T-helper 1 cell treated with Interleukin-12 subunit alpha and Interleukin-12 subunit beta and Interleukin-4 antibody, amounts not matched to agents 30 μg/mL and 1 μg/mL, for 36 hours (primary cell): Measurements from ENCODE around the gene RIPPLY3.
"Not testable (repeated sequence)": the region's sequence is repeated elsewhere in the genome, so short reads cannot be mapped to it uniquely, and the experiment has no call there.

Experiments
- H3K27ac Mint-ChIP-seq: one replicate; pipeline ENCODE4 v1.8.0; 2021; ENCODE audit warnings: mild to moderate bottlenecking, mixed read lengths
- H3K27me3 Mint-ChIP-seq: one replicate; pipeline ENCODE4 v1.8.0; 2021; ENCODE audit warnings: low read depth, mixed read lengths
- H3K36me3 Mint-ChIP-seq: one replicate; pipeline ENCODE4 v1.8.0; 2021; ENCODE audit warnings: low read depth, mixed read lengths
- H3K4me1 Mint-ChIP-seq: one replicate; pipeline ENCODE4 v1.8.0; 2021; ENCODE audit warnings: low read depth, mixed read lengths
- H3K4me3 Mint-ChIP-seq: one replicate; pipeline ENCODE4 v1.8.0; 2021; ENCODE audit warnings: mild to moderate bottlenecking, moderate library complexity, mixed read lengths
- H3K9me3 Mint-ChIP-seq: one replicate; pipeline ENCODE4 v1.8.0; 2021; ENCODE audit warnings: mixed read lengths

RIPPLY3 gene

DNA sequence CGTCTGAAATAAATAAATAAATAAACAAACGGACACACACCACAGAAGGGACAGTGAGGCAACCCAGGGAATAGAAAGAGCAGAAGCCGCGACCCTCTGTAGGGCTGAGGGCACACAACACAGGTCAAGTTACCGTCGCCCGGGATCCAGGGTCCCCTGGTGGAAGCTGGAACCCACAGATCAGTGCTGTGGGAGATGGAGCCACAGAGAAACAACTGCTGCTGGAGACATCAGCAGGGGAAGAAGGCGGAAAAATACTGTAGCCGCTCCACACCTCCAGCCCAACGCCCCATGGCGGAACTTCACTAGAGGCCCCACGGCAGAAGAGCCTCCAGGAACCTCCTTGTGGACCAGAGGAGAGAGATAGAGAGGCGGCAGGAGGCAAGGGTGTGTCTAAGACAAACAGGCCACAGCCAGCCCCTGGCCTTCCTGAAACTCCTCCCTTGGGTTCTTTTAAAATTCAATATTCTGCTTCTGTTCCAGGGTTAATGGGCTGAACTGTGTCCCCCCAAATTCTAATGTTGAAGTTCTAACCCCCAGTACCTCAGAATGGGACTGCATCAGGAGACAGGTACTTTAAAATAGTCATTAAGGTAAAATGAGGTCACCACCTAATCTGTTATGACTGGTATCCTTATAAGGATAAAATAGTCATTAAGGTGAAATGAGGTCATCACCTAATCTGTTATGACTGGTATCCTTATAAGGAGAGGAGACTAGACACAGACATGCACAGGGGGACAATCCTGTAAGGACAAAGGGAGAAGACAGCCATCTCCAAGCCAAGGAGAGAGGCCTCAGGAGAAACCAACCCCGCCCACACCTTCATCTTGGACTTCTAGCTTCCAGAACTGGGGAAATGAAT is 32.3 kb upstream of the RIPPLY3 start:
- no peak overlapping the region for H3K27ac Mint-ChIP-seq

DNA sequence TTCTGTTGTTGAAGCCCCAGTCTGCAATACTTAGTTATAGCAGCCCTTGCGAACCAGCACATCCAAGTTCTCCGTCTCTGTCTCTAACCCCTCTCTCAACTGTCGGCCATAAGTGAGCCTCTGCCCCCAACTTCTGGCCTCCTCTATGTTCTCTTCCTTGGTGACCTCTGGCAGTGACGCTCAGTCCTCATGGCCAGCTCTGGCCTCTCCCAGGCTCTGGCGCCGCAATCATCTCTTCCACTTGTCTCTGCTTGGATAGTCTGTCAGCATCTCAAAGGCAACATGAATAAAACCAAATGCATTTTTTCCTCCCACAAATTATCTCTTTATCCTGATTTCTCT is 31.7 kb upstream of the RIPPLY3 start:
- Mint-ChIP-seq H3K9me3 (no peaks in the 10 kb centered on the region), H3K4me3 (no peak overlapping the region), H3K27ac (no peak overlapping the region), H3K36me3 (no peaks in the 10 kb centered on the region), H3K27me3 (peaks cover 4% of the 10 kb centered on the region), H3K4me1 (peaks cover 10% of the 10 kb centered on the region)

More for the DNA sequence above, 32.3 kb upstream of the RIPPLY3 start:
- no peak overlapping the region for H3K4me3 Mint-ChIP-seq
- H3K27me3 Mint-ChIP-seq, result peaks cover under 1% of the 10 kb centered on the region
- H3K36me3 Mint-ChIP-seq, result no peaks in the 10 kb centered on the region
- H3K4me1 Mint-ChIP-seq, result peaks cover 10% of the 10 kb centered on the region
- no peaks in the 10 kb centered on the region for H3K9me3 Mint-ChIP-seq

GRCh38 chr21:36976228-36976861 is 30.2 kb upstream of the RIPPLY3 start:
- Mint-ChIP-seq H3K36me3 (no peaks in the 10 kb centered on the region), H3K4me3 (no peak overlapping the region), H3K4me1 (peaks cover 17% of the 10 kb centered on the region), H3K27me3 (peaks cover 8% of the 10 kb centered on the region), H3K9me3 (no peaks in the 10 kb centered on the region), H3K27ac (no peak overlapping the region)

DNA sequence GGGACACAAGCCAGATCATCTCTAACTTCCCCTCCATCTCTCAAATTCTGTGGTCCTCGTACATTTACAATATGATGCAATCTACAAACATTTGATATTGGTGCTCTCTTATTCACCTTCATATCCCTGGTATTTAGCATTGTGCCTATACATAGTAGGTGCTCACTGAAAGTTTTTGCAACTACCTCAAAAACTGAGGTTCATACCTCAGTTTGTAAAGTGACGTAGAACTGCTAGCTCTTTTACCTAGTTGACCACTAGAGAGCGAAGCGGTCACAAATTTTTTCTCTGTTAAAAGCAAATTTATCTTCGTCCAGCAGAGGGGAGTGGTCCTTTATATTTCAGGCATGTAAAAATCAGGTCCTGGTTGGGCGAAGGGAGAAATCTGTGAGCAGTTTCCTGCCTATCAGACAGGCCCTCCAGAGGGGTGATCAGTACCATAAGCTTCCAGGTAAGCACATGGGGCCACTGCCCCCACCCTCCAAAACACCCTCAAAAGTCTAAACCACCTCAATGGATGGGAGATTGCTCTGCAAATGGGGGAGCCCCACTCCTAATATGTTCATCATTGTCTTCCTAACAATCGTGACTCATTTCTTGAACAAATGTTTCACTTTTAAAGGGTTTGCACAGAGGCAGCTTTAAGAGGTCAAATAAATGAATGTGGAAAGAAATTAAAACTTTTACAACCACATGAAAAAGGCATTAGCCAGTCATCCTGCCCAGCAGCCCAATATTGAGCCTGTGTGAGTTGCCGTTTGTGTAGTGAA is 29.4 kb upstream of the RIPPLY3 start:
- Mint-ChIP-seq H3K36me3 (no peaks in the 10 kb centered on the region), H3K9me3 (no peaks in the 10 kb centered on the region), H3K4me3 (no peak overlapping the region), H3K27me3 (peaks cover 13% of the 10 kb centered on the region), H3K4me1 (peaks cover 17% of the 10 kb centered on the region), H3K27ac (no peak overlapping the region)

DNA sequence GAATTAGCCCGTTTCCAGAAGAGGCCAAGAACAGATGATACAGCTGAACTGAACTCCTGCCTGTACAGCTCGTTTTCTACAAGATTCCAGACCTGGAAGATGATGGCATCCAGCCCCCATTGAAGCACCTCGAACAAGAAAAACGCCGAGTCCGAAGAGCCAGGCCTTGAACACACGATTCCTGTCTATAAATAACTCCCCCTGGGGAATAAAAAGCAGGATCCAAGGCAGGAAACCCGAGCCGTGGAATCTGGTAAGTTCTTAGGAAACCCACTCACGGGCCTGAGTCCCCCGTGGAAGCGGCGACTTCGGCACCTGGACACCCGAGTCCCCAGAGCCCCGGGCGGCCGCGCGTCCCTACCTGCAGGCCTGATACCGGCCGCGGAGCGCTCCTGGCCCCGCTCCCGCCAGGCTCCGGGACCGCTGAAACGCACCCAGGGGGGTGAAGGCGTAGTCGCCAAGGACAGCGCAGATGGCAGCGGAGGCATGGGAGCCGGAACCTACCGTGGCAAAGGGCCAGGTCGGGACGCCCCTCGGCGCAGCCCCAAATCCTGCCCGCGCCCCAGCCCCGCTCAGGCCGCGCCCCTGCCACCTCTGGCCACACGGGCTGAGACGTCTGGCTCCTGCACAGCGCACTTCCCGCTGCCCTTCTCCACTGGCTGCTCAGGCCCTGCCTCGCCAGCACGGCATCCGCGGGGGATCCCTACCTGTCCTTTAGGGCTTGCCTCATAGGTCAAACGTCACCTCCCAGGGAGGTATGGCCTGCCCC is 26.0 kb upstream of the RIPPLY3 start:
- peaks cover 19% of the 10 kb centered on the region for H3K4me1 Mint-ChIP-seq
- H3K9me3 Mint-ChIP-seq, result no peaks in the 10 kb centered on the region
- H3K27me3 Mint-ChIP-seq, result peaks cover 14% of the 10 kb centered on the region
- H3K4me3 Mint-ChIP-seq, result peak overlapping the region; percentile 61
- peak overlapping the region; percentile 49 for H3K27ac Mint-ChIP-seq
- no peaks in the 10 kb centered on the region for H3K36me3 Mint-ChIP-seq

GRCh38 chr21:36981049-36981391 is 25.5 kb upstream of the RIPPLY3 start:
- Mint-ChIP-seq H3K27ac (peak overlapping the region; percentile 49), H3K9me3 (no peaks in the 10 kb centered on the region), H3K4me1 (peaks cover 24% of the 10 kb centered on the region), H3K36me3 (no peaks in the 10 kb centered on the region), H3K4me3 (peak overlapping the region; percentile 61), H3K27me3 (peaks cover 14% of the 10 kb centered on the region)

DNA sequence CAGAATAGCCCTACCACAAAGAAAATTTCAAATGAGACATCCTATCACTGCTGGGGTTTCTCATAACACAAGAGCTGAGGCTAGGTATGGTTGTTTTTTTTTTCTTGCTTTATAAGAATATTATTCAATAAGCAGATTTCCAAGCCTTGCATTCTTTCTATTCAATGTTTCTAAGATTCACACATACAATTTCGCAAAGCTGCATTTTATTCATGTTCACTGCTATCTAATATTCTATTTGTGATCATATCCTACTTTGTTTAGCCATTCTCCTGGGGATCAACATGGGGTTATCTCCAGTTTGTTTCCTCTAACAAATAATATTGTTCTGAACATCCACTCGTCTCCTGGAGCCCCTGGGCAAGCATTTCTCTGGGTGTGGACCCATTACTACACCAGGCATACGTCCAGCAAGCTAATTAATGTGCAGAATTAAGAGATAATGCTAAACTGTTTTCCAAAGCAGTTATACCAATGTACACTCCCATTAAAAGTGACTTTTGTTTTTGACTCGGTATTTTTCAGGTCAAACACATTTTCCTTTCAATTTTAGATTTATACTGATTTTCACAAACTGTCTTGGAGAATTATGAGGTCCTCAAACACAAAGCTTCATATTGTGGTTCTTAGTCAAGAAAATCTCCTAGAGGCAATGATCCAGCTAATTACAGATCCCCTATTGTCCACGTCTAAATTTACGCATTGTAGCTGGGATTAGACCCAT is 24.4 kb upstream of the RIPPLY3 start:
- Mint-ChIP-seq H3K9me3 (no peaks in the 10 kb centered on the region), H3K36me3 (no peaks in the 10 kb centered on the region), H3K27me3 (peaks cover 14% of the 10 kb centered on the region), H3K4me3 (no peak overlapping the region), H3K4me1 (peaks cover 28% of the 10 kb centered on the region), H3K27ac (no peak overlapping the region)

DNA sequence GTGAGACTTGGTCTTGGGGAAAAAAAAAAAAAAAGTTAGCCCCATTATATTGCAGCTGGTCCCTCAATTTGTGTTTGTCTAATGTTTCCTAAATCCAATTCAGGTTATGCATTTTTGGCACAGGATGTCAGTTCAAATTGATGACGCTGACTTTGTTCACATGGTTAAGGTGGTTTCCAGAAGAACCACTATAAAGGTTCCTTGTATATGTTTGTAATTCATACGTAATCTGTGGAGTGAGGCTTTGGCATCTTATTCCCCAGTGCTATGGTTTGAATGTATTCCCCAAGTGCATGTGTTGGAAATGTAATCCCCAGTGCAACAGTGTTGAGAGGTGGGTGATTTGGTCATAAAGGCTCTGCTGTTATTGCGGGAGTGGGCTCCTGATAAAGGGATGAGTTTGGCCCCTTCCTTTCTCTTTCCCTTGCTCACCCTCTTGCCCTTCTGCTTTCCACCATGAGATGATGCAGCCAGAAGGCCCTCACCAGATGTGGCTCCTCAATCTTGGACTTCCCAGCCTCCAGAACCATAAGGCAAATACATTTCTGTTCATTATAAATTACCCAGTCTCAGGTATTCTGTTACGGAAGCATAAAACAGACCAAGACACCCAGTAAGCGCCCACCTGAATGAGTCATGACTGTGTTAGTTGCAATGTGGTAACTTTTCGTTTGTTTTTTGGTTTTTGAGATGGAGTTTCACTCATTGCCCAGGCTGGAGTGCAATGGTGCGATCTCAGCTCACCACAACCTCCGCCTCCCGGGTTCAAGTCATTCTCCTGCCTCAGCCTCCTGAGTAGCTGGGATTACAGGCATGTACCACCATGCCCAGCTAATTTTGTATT is 20.5 kb upstream of the RIPPLY3 start:
- Mint-ChIP-seq H3K9me3 (no peaks in the 10 kb centered on the region), H3K4me3 (peak overlapping the region; percentile 27), H3K27me3 (peaks cover 7% of the 10 kb centered on the region), H3K4me1 (peaks cover 40% of the 10 kb centered on the region), H3K27ac (peak overlapping the region; percentile 97), H3K36me3 (no peaks in the 10 kb centered on the region)

- no peaks in the 10 kb centered on the region for H3K36me3 Mint-ChIP-seq
- no peak overlapping the region for H3K4me3 Mint-ChIP-seq
- peak overlapping the region; percentile 62 for H3K27ac Mint-ChIP-seq
- no peaks in the 10 kb centered on the region for H3K9me3 Mint-ChIP-seq
- no peaks in the 10 kb centered on the region for H3K27me3 Mint-ChIP-seq
- H3K4me1 Mint-ChIP-seq, result peaks cover 38% of the 10 kb centered on the region
These were observed 18.7 kb upstream of the RIPPLY3 start for GRCh38 chr21:36987845-36988244.

DNA sequence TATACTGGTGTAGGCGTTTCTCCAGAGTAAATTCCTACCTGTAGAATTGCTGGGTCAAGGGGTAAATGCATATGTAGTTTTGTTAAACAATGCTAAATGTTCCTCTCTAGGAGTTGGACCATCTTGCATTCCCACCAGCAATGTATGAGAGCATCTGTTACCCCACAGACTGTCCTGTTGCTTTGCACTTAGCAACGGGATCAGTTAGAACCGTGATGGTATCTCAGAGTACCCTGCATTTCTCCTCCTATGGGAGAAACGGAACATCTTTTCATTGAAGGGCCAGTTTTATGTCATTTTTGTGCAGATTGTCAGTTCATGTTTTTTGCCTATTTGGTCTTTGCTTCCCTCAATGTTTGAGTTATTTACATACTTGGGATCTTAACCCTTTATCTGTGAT is 18.0 kb upstream of the RIPPLY3 start:
- Mint-ChIP-seq H3K27ac (peak overlapping the region; percentile 65), H3K4me1 (peaks cover 38% of the 10 kb centered on the region), H3K36me3 (no peaks in the 10 kb centered on the region), H3K9me3 (no peaks in the 10 kb centered on the region), H3K4me3 (peak overlapping the region; percentile 42), H3K27me3 (no peaks in the 10 kb centered on the region)

DNA sequence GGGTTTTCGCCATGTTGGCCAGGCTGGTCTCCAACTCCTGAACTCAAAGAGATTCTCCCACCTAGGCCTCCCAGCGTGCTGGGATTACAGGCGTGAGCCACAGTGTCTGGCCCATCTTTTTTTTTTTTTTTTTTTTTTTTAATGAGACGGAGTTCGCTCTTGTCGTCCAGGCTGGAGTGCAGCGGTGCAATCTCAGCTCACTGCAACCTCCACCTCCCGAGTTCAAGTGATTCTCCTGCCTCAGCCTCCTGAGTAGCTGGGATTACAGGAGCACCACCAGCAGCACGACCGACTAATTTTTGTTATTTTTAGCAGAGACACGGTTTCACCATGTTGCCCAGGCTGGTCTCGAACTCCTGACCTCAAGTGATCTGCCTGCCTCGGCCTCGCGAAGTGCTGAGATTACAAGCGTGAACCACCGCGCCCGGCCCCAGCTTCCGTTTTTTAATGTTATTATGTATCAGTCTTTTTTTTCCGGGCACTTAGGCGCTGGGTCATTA is 17.3 kb upstream of the RIPPLY3 start:
- not testable (repeated sequence) for H3K36me3 Mint-ChIP-seq, H3K27me3 Mint-ChIP-seq, H3K9me3 Mint-ChIP-seq
- H3K27ac Mint-ChIP-seq, result peak overlapping the region; percentile 93
- peak overlapping the region; percentile 82 for H3K4me3 Mint-ChIP-seq
- peaks cover 38% of the 10 kb centered on the region for H3K4me1 Mint-ChIP-seq

- Mint-ChIP-seq H3K4me3 (peak overlapping the region; percentile 91), H3K4me1 (peaks cover 38% of the 10 kb centered on the region), H3K27me3 (peaks cover under 1% of the 10 kb centered on the region), H3K27ac (peak overlapping the region; percentile 93), H3K36me3 (no peaks in the 10 kb centered on the region), H3K9me3 (no peaks in the 10 kb centered on the region)
These were observed 16.6 kb upstream of the RIPPLY3 start for GRCh38 chr21:36989699-36990507.
